ENCODE measurements around the gene PCDHA4.

Gene PCDHA4

DNA sequence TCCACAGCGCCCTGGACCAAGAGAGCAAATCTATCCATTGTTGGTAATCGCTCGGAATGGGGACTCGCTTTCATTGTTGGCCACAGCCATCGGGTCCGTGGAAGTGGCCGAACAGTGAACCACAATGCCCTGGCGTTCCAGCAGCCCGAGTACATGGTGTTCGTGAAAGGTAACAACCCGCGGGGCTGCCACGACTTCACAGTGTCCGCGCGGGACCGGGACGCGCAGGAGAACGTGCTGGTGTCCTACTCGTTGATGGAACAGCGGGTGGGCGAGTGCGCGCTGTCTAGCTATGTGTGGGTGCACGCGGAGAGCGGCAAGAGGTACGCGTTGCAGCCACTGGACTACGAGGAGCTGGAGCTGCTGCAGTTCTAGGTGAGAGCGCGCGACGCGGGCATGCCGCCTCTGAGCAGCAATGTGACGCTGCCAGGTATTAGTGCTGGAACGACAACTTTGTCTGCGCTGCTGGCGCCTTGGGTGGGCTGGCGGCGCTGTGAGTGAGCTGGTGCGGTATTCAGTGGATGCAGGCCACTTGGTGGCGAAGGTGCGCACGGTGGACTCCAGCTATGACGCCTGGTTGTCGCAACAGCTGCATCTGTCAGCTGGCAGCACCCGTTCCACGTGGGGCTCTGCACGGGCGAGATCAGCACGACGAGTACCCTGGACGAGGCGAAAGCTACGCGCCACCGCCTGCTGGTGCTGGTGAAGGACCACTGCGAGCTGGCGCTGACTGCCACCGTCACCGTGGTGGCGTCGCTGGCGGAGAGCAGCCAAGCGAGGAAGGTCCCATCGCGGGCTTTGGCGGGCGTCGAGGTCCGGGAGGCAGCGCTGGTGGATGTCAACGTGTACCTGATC is 55.8 kb downstream of the PCDHA4 start:
- no peak for DNase-seq

Measured in stimulated activated CD4-positive, alpha-beta T cell treated with anti-CD3 and anti-CD28 coated beads, Interleukin-2, amount 100 ng/mL, for 24 hours (primary cell).